RWPE2 (cell line): ENCODE measurements around the gene SMIM10L2A.

Experiments used
- ATAC-seq: fragments of 200-7000 bp; cut with Tn5 transposase; 3 replicates; pipeline ENCODE4 v1.9.1; 2021; ENCODE audit warnings: low read depth
- DNase-seq: peaks from one replicate; pipeline ENCODE4 v3.0.0-alpha.2; 2020; ENCODE audit warnings: low spot score
- H3K27ac ChIP-seq: fragments of 450-650 bp; 2 replicates; pipeline ENCODE4 v1.5.1; 2017; ENCODE audit warnings: mild to moderate bottlenecking; ENCODE audit not compliant: poor library complexity, severe bottlenecking
- H3K27me3 ChIP-seq: fragments of 250-450 bp; sonication (Bioruptor Pico); 2 replicates; pipeline ENCODE4 v1.5.1; 2021; ENCODE audit warnings: mild to moderate bottlenecking, moderate library complexity; ENCODE audit not compliant: insufficient read depth, poor library complexity, severe bottlenecking
- H3K36me3 ChIP-seq: fragments of 250-450 bp; sonication (Bioruptor Pico); 2 replicates; pipeline ENCODE4 v1.5.1; 2020; ENCODE audit warnings: low read depth, mild to moderate bottlenecking, moderate library complexity
- H3K4me1 ChIP-seq: fragments of 250-450 bp; sonication (Bioruptor Pico); 2 replicates; pipeline ENCODE4 v1.5.1; 2021; ENCODE audit warnings: mild to moderate bottlenecking, moderate library complexity; ENCODE audit not compliant: insufficient read depth, poor library complexity, severe bottlenecking
- H3K4me3 ChIP-seq: fragments of 250-450 bp; sonication (Bioruptor Pico); 2 replicates; pipeline ENCODE4 v1.5.1; 2021; ENCODE audit warnings: mild to moderate bottlenecking, moderate library complexity; ENCODE audit not compliant: severe bottlenecking
- H3K9me3 ChIP-seq: fragments of 250-450 bp; sonication (Bioruptor Pico); 2 replicates; pipeline ENCODE4 v1.5.1; 2021; ENCODE audit warnings: mild to moderate bottlenecking, moderate library complexity; ENCODE audit not compliant: severe bottlenecking
- TF ChIP-seq, protein P1 (sequence below): fragments of 450-650 bp; IDR thresholded peaks from one replicate; pipeline ENCODE4 v1.5.1; 2017; ENCODE audit warnings: mild to moderate bottlenecking, moderate library complexity; ENCODE audit not compliant: poor library complexity, severe bottlenecking

The SMIM10L2A gene

DNA sequence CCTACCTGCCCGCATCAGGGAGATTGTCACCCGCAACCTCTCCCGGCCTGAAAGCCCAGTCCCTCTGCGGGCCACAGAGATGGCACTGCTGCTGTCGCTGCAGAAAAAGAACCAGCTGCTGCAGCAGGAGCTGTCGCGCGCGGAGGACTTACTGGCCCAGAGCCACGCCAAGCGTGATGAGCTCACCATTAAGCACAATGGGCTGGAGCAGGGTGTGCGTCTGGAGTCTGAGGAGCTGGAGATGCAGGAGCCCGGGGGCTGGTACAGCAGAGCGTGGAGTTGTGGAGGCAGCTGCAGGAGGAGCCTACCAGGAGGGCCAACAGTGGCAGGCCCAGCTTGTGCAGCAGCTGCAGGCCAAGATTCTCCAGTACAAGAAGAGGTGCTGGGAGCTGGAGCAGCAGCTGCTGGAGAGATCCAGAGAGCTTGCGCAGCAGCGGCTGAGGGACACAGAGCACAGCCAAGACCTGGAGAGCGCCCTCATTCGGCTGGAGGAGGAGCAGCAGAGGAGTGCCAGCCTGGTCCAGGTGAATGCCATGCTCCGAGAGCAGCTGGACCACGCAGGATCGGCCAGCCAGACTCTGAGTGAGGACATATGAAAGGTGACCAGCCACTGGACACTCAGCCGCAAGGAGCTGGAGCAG is 11.3 kb downstream of the SMIM10L2A start:
- ATAC-seq (no peak), DNase-seq (no peak)
- no peaks in the 10 kb centered on the region for H3K4me1 ChIP-seq
- TF ChIP-seq, protein P1, sequence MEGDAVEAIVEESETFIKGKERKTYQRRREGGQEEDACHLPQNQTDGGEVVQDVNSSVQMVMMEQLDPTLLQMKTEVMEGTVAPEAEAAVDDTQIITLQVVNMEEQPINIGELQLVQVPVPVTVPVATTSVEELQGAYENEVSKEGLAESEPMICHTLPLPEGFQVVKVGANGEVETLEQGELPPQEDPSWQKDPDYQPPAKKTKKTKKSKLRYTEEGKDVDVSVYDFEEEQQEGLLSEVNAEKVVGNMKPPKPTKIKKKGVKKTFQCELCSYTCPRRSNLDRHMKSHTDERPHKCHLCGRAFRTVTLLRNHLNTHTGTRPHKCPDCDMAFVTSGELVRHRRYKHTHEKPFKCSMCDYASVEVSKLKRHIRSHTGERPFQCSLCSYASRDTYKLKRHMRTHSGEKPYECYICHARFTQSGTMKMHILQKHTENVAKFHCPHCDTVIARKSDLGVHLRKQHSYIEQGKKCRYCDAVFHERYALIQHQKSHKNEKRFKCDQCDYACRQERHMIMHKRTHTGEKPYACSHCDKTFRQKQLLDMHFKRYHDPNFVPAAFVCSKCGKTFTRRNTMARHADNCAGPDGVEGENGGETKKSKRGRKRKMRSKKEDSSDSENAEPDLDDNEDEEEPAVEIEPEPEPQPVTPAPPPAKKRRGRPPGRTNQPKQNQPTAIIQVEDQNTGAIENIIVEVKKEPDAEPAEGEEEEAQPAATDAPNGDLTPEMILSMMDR = no peak
- no peaks in the 10 kb centered on the region for H3K9me3 ChIP-seq
- no peak overlapping the region for H3K4me3 ChIP-seq
- H3K27ac ChIP-seq = no peak overlapping the region
- no peaks in the 10 kb centered on the region for H3K27me3 ChIP-seq
- no peaks in the 10 kb centered on the region for H3K36me3 ChIP-seq

DNA sequence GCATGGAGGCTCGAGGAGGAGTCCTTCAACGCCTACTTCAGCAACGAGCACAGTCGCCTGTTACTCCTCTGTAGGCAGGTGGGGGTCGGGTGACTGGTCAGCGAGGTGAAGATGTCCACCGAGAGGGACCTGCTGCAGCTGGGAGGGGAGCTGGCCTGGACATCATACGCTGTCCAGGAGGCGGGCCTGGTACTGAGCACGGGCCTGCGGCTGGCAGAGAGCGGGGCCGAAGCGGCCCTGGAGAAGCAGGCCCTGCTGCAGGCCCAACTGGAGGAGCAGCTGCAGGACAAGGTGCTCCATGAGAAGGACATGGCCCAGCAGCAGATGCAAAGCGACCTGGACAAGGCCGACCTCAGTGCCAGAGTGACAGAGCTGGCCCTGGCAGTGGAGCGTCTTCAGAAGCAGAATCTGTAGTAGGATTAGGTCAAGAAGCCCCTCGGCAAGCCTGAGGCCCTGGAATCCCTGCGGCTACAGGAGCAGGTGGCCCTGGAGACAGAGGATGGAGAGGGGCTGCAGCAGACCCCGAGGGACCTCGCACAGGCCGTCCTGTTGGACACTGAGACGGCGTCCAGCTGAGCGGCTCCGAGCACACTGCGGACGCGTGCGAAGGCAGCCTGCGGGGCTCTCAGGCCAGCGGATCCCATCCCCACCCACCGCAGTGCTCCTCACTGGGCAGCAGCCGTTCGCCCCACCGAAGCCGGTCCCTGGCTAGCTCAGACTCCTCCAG is 11.9 kb downstream of the SMIM10L2A start:
- no peak overlapping the region for H3K27ac ChIP-seq
- no peak overlapping the region for H3K4me3 ChIP-seq
- DNase-seq (no peak), ATAC-seq (no peak)
- TF ChIP-seq, protein P1 = no peak
- no peaks in the 10 kb centered on the region for H3K27me3 ChIP-seq
- no peaks in the 10 kb centered on the region for H3K9me3 ChIP-seq
- H3K4me1 ChIP-seq = no peaks in the 10 kb centered on the region
- no peaks in the 10 kb centered on the region for H3K36me3 ChIP-seq

DNA sequence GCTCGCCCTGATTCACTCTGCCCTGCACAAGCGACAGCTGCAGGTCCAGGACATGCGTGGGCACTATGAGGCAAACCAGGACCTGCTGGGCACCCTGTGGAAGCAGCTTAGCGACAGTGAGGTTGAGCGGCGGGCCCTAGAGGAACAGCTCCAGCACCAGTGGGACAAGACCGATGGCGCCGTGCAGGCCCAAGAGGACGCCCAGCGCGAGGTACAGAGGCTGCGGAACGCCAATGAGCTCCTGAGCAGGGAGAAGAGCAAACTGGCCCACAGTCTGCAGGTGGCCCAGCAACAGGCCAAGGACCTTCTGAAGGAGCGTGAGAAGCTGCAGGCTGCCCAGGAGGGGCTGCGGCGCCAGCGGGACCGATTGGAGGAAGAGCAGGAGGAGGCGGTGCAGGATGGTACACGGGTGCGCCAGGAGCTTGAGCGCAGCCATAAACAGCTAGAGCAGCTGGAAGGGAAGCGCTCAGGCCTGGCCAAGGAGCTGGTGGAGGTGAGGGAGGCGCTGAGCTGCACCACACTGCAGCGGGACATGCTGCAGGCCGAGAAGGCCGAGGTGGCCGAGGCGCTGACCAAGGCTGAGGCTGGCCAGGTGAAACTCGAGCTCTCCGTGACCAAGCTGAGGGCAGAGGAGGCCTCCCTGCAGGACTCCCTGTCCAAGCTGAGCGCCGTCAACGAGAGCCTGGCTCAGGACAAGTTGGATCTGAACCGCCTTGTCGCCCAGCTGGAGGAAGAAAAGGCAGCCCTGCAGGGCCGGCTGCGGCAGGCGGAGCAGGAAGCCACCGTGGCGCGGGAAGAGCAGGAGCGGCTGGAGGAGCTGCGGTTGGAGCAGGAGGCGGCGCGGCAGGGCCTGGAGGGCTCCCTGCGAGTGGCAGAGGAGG is 12.8 kb downstream of the SMIM10L2A start:
- Histone ChIP-seq H3K27me3 (no peaks in the 10 kb centered on the region), H3K9me3 (no peaks in the 10 kb centered on the region), H3K4me1 (no peaks in the 10 kb centered on the region), H3K4me3 (no peak overlapping the region), H3K36me3 (no peaks in the 10 kb centered on the region), H3K27ac (no peak overlapping the region)
- ATAC-seq (no peak), DNase-seq (no peak)
- TF ChIP-seq, protein P1 = no peak

DNA sequence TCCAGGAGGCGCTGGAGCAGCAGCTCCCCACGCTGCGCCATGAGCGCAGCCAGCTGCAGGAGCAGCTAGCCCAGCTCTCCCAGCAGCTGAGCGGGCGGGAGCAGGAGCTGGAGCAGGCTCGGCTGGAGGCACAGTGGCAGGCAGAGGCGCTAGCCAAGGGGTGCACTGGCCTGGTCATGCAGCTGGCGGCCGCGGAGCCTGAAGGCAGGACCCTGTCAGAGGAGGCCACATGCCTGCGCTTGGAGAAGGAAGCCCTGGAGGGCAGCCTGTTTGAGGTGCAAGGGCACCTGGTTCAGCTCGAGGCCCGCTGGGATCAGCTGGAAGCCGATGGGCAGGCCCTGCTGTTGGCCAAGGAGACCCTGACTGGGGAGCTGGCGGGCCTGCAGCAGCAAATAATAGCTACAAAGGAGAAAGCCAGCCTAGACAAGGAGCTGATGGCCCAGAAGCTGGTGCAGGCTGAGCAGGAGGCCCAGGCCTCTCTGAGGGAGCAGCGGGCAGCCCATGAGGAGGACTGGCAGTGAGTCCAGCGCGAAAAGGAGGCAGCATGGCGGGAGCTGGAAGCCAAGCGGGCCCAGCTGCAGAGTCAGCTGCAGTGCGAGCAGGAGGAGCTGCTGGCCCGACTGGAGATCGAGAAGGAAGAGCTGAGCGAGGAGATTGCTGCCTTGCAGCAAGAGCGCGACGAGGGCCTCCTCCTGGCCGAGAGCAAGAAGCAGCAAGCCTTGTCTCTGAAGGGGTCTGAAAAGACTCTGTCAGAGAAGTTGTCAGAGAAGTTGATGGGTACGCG is 13.6 kb downstream of the SMIM10L2A start:
- no peaks in the 10 kb centered on the region for H3K36me3 ChIP-seq
- H3K27me3 ChIP-seq = no peaks in the 10 kb centered on the region

More for the DNA sequence above, 13.6 kb downstream of the SMIM10L2A start:
- ATAC-seq (no peak), DNase-seq (peak; percentile 30)
- Histone ChIP-seq H3K27ac (no peak overlapping the region), H3K9me3 (no peaks in the 10 kb centered on the region), H3K4me3 (no peak overlapping the region), H3K4me1 (no peaks in the 10 kb centered on the region)
- TF ChIP-seq, protein P1 = no peak
